Brain pericyte (primary cell): Measurements from ENCODE around the gene CDC42BPG.
A peak's percentile ranks its signal among the peaks of the same experiment; 100 is the strongest.
"Not testable (repeated sequence)": the region's sequence is repeated elsewhere in the genome, so short reads cannot be mapped to it uniquely, and the experiment has no call there.

Source experiments
- DNase-seq: peaks from one replicate; pipeline ENCODE4 v3.0.0-alpha.2; 2012; ENCODE audit warnings: low read depth, low spot score

CDC42BPG gene

GRCh38 chr11:64835616-64836447, 8.6 kb downstream of the CDC42BPG start:
- no peak for DNase-seq

DNA sequence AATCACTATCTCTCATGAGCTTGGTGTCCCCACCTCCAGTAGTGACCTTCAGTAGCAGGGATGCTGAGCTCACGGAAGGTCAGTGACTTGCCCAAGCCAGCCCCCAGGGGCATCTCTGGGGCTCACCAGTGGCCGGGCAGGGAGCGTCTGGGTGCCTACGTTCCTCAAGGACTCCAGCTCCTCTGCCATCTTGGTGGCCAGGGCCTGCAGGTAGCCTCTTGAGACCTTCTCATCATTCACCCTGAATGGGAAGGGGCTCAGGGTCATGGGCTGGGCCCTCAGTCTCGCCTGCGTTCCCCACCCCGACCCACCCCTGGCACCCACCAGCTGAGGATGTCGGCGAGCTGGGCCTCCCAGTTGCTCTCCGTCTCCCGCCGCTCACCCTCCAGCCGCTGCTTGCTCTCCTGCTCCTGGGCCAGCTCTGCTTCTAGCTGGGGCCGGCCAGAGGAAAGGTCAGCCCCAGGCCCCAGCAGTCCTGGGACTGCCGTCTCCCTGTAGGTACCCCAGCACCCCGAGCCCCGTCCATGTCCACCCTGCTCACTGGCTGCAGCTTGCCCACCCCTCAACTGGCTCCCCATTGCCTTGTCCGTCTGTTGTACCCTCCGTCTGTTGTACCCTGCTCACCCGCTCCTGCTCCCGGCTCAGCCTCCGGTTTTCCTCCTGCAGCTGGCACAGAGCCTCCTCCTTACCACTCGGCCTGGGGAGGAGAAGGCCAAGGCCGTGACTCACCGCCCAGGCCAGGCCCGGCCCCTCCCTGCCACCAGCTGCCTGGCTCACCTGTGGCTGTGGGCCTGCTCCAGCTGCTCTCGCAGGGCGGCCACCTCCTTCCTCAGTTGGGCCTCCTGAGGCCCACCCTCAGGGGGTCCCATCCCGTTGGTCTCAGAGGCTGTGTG, 9.5 kb downstream of the CDC42BPG start:
- DNase-seq: no peak

DNA sequence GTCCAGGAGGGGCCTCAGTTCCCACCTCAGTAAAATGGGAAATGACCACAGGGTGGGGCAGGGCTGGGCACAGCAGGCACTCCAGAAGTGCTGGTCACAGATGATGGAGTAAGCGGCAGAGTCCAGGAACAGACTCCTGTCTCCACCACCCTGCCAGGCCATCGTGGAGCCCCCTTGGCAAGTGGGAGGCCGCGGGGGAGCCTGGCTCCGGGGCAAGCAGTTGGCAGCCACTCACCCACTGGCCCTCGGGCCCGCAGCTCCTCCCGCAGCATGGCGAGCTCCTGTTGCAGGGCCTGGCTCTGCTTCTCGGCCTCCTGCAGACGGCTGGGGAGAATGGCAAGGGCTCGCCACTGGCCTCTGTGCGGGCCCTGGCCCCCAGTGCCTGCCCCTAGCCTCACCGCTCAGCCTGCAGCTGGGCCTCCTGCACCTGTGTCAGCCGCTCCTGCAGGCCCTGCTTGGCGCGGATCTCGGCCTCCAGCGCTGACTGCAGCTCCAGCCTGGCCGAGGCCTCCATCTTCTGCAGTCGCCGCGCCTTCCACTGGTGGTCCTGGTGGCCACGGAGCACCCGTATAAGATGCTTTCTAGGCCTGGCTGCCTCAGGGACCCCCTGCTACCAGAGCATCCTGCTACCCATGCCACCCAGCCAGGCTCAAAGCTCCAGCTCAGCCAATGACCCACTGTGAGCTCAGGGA, 10.3 kb downstream of the CDC42BPG start:
- DNase-seq: no peak

- DNase-seq: no peak
Measured at GRCh38 chr11:64833509-64833908, 10.9 kb downstream of the CDC42BPG start.

- DNase-seq: no peak
Measured at GRCh38 chr11:64833198-64833502, 11.3 kb downstream of the CDC42BPG start.

DNA sequence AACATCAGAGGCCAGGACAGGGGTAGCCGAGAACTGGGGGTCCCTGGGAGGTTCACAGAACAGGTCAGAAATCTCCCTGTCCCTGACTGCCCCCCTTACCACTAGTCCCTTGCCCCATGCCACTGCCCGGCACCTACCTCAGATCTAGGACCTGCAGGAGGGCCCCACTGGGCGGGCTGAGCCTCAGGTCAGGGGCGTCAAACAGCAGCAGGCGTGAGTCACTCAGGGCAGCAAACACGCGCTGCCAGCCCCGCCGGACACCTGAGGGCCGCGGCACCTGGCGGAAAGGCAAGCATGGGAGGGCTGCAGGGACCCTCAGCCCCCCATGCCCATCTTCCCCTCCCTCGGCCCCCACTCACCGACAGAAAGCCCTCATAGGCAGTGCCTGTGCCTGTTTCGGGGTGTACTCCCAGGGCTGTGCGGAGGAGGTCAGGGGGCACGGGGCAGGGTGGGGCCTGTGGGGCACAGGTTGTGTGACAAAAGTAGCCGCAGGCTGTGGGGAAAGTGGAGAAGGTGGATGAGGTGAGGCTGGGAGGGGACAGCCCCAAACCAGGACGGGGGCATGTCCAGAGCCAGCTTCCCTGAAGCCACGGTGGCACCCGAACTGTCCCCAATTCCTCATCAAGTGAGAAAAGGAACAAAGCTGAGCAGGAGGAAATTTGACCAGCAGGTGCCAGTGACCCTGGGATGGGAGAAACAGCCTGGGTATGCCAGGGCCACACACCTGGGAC, 11.8 kb downstream of the CDC42BPG start:
- no peak for DNase-seq

GRCh38 chr11:64831411-64831891, 13.0 kb downstream of the CDC42BPG start:
- DNase-seq: no peak

DNA sequence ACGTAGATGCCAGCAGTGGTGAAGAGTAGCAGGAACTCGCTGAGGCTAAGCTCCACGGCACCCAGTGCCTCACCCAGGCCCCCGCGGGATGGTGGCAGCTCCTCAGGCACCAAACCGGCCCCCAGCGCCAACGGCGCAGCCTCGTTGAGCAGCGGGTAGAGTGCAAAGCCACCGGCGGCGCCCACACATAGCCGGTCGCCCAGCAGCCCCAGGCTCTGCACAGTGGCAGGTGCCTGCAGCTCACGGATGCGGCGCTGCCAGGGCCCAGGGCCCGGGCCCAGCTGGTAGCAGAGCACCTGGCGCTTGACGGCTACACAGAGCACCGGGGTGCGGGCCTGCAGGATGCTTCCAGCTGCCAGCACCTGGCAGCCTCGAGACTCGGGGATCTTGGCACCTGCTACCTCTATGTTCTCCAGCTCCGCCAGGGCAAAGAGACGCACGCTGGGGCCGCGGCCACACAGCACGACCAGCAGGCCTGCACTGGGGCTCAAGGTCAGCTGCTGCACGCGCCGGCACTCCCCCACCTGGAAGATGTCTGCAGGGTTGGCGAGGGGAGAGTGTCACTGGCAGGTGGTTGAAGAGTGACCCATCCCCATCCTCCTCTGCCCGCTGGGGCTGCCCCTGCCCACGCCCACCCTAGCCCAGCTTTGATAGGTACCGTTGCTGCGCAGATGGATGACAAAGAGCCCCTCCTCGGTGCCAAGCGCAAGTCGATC, 14.8 kb downstream of the CDC42BPG start:
- no peak for DNase-seq

- no peak for DNase-seq
Measured at GRCh38 chr11:64827451-64827839, 17.0 kb downstream of the CDC42BPG start.

DNA sequence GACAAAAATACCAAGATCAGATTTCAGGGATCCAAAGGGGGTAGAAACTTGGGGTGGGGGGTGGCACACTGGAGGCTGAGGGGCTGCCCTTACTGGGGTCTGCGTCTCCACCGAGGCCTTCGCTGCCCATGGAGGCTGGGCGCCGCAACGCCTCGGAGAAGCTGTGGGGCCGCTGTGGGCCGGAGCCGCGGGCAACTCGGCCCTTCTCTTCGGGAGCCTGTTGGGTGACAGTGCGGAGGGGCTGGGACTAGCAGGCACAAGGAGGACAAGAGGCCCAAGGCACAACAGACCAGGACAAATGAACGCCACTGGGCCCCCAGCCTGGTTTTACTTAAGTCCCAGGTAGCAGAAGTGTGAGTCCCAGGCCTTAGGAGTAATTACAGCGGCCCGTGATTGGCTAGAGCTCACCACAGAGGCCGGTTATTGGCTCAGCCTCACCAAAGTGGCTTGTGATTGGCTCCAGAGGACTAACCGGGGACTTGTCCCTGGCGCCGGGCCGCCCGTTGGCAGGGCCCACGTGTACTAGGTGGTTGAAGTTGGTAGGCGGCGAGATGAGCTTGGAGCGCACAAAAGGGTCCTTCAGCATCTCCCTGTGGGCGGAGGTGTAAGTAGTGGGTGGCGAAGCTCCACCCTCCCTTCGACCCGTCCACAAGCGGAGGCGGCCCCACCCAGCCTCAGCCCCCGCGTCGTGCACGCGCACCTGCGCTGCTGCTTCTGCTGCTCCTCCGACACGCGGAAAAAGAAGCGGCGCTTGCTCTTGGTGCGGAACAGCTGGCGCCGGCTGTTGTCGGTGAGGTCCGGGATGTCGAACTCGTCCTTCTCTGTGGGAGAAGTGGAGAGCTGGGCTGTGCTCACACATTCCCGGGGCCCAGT, 17.6 kb downstream of the CDC42BPG start:
- no peak for DNase-seq

- no peak for DNase-seq
Measured at GRCh38 chr11:64826062-64826461, 18.4 kb downstream of the CDC42BPG start.

DNA sequence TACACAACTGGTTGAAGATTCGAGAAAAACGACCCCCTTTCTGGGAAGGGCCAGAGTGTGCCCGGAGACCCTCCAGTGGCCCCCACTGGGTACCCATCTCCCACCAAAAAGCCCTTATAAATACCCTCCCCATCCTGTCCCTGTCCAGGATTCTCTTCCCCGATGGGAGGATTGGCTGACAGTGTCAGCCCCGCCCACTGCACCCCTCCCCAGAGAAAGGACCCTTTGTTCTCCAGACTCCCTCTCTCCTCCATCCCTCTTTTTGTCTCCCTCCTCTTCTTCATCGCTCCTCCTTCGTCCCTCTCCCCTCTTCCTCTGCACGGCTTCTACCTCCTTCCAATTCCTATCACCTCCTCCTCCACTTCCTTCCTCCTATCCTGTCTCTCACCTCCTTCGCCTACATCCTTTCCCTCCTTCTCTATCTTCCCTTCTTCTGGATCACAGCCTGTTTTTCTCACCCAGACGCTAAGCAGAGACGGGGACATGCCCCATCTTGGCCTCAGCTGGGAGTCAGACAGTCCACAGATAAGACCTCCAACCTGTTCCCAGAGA, 20.8 kb downstream of the CDC42BPG start:
- no peak for DNase-seq

DNA sequence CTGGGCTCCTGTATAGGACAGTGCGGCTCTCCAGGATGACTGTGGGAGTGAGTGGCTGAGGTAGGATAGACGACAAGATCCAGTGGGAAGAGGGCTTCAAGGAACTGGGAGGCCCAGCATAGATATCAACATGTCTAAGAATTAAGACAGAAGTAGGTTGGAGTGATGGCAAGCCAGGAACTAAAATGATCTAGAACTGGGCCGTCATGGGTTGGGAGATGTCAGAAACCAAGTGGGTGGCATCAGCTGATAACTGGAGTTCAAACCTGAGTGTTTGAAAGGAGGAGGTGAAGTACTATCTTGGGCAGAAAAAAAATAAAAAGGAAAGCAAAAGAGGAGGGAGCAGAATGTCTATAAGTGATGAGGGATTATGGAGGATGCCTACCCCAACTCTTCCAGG, 27.0 kb downstream of the CDC42BPG start:
- DNase-seq: no peak

DNA sequence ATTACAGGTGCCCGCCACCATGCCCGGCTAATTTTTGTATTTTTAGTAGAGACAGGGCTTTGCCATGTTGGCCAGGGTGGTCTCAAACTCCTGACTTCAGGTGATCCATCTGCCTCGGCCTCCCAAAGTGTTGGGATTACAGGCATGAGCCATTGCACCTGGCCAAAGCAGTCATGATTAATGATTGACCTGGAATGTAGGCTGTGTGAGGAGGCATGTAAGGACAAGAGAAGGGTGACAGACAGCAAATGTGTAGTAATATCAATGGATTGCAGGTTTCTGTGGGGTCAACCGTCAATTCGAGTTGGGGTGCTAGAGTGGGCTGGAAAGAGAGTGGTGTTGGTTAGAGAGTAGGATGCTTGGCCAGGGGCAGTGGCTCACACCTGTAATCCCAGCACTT, 29.0 kb downstream of the CDC42BPG start:
- not testable (repeated sequence) for DNase-seq

GRCh38 chr11:64814712-64815187, 29.7 kb downstream of the CDC42BPG start:
- DNase-seq: no peak

DNA sequence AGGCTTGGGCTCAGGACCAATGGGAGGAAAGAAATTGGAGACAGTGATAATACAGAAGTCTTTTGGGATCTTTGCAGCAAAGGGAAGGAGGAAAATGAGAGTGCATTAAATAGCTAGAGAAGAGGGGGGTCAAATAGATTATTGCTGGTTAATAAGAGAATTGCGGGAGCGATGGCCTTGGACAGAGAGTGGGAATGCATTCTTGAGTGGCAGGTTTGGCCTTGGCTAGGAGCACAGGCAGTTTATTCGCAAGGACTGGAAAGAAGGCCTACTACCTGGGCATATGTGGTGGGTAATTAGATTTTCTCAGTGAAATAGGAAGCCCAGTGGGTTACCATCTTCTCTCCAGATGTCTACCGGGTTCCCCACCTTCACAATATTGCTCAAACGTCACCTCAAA, 30.6 kb downstream of the CDC42BPG start:
- DNase-seq: no peak

DNA sequence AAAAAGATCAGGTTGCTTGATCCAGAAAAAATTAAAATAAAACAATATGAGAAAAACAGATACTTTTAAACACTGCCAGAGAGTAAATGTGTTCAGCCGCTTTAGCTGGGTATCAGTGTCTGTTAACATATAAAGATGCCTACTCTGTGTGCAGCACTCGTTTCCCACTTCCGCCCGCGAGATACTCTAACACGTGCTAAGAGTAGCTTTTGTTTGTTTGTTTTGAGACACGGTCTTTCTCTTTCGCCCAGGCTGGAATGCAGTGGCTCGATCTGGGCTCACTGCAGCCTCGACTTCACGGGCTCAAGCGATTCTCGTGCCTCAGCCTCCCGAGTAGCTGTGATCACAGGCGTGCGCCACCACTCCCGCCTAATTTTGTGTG, 33.6 kb downstream of the CDC42BPG start:
- no peak for DNase-seq

GRCh38 chr11:64810271-64810890, 34.1 kb downstream of the CDC42BPG start, which contains the start of gene MEN1:
TSS of gene MEN1 (minus strand) at chr11:64810551. CDS start at chr11:64810109, 442 bp downstream.
- peak; percentile 89 for DNase-seq

DNA sequence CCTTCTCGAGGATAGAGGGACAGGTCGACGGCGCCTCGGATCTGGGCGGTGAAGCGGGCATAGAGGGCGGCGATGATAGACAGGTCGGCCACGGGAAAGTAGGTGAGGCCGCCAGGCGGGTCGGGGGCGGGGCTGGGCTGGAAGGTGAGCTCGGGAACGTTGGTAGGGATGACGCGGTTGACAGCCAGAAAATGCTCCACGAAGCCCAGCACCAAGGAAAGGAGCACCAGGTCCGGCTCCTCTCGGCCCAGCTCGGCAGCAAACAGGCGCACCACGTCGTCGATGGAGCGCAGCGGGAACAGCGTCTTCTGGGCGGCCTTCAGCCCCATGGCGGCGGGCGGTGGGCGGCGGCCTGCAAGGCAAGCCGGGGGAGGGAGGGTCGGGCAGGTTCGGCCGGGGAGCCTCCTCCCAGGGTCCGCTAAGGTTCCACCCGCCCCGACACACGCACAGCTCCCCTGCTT, 34.6 kb downstream of the CDC42BPG start:
- DNase-seq: no peak
